HEK293T (cell line): ENCODE measurements around the gene TEKT5.

Experiments
- CTCF ChIA-PET: fragments of 350-600 bp; formaldehyde crosslinking; extraction: SDS; loops from one replicate; lab custom pipeline; 2021; ENCODE audit warnings: antibody characterized with exemption, inconsistent platforms; lab: Yijun Ruan, JAX
- POLR2A ChIA-PET: fragments of 350-600 bp; formaldehyde crosslinking; extraction: SDS; loops from one replicate; lab custom pipeline; 2020; ENCODE audit warnings: antibody characterized with exemption, inconsistent platforms; lab: Yijun Ruan, JAX
- DNase-seq: peaks from one replicate; pipeline ENCODE4 v3.0.0; 2012; ENCODE audit warnings: mixed read lengths; ENCODE audit errors: extremely low spot score
- ARNT ChIP-seq: fragments of 450-650 bp; IDR thresholded peaks from 2 replicates; pipeline ENCODE4 v1.6.1; 2017; ENCODE audit warnings: mild to moderate bottlenecking
- BHLHE40 ChIP-seq: fragments of 450-650 bp; IDR thresholded peaks from 2 replicates; pipeline ENCODE4 v1.6.1; 2016; ENCODE audit warnings: mild to moderate bottlenecking, moderate library complexity, borderline replicate concordance
- CTBP1 ChIP-seq: fragments of 450-650 bp; IDR thresholded peaks from 2 replicates; pipeline ENCODE4 v1.6.1; 2016; ENCODE audit warnings: borderline replicate concordance
- ELF4 ChIP-seq: fragments of 450-650 bp; IDR thresholded peaks from 2 replicates; pipeline ENCODE4 v1.6.1; 2017; ENCODE audit warnings: antibody characterized with exemption
- FOXA1 ChIP-seq: fragments of 450-650 bp; IDR thresholded peaks from 2 replicates; pipeline ENCODE4 v1.6.1; 2016; ENCODE audit warnings: mild to moderate bottlenecking
- FOXK2 ChIP-seq: fragments of 450-650 bp; IDR thresholded peaks from 2 replicates; pipeline ENCODE4 v1.6.1; 2016; ENCODE audit warnings: mild to moderate bottlenecking
- FOXM1 ChIP-seq: fragments of 450-650 bp; IDR thresholded peaks from 2 replicates; pipeline ENCODE4 v1.6.1; 2017; ENCODE audit warnings: mild to moderate bottlenecking, borderline replicate concordance
- HDGF ChIP-seq: fragments of 450-650 bp; IDR thresholded peaks from 2 replicates; pipeline ENCODE4 v1.6.1; 2017; ENCODE audit warnings: antibody characterized with exemption, borderline replicate concordance
- L3MBTL2 ChIP-seq: fragments of 450-650 bp; conservative IDR thresholded peaks from 2 replicates; pipeline ENCODE4 v1.6.1; 2016; ENCODE audit warnings: mild to moderate bottlenecking
- LEF1 ChIP-seq: fragments of 450-650 bp; IDR thresholded peaks from 2 replicates; pipeline ENCODE4 v1.6.1; 2017; ENCODE audit warnings: mild to moderate bottlenecking, borderline replicate concordance
- NFRKB ChIP-seq: fragments of 450-650 bp; IDR thresholded peaks from 2 replicates; pipeline ENCODE4 v1.6.1; 2016; ENCODE audit warnings: mild to moderate bottlenecking, moderate library complexity
- PKNOX1 ChIP-seq: fragments of 450-650 bp; IDR thresholded peaks from 2 replicates; pipeline ENCODE4 v1.6.1; 2016
- SP1 ChIP-seq: fragments of 450-650 bp; IDR thresholded peaks from 2 replicates; pipeline ENCODE4 v1.6.1; 2017
- SUZ12 ChIP-seq: fragments of 450-650 bp; IDR thresholded peaks from 2 replicates; pipeline ENCODE4 v1.6.1; 2016; ENCODE audit warnings: mild to moderate bottlenecking
- TARDBP ChIP-seq: fragments of 450-650 bp; IDR thresholded peaks from 2 replicates; pipeline ENCODE4 v1.6.1; 2016
- ZNF384 ChIP-seq: fragments of 450-650 bp; IDR thresholded peaks from 2 replicates; pipeline ENCODE4 v1.6.1; 2016

The TEKT5 gene

GRCh38 chr16:10599626-10600025 lies 95.1 kb downstream of the TEKT5 start:
- no peak for DNase-seq
- ChIA-PET POLR2A (no interaction called here), CTCF (no interaction called here)
- TF ChIP-seq FOXK2 (no peak), LEF1 (no peak), TARDBP (no peak), BHLHE40 (no peak), ELF4 (no peak), NFRKB (no peak), ZNF384 (no peak), CTBP1 (no peak), FOXM1 (no peak), SUZ12 (no peak), FOXA1 (no peak), SP1 (no peak), L3MBTL2 (no peak), PKNOX1 (no peak), ARNT (no peak), HDGF (no peak)

GRCh38 chr16:10598157-10598556 lies 96.6 kb downstream of the TEKT5 start:
- CTCF ChIA-PET = no interaction called here
- DNase-seq = no peak
- no peak for TF ChIP-seq CTBP1
- TF ChIP-seq FOXM1 = no peak
- TF ChIP-seq ELF4 = no peak
- no peak for TF ChIP-seq SP1
- no peak for TF ChIP-seq PKNOX1
- TF ChIP-seq BHLHE40 = no peak
- no peak for TF ChIP-seq NFRKB
- no peak for TF ChIP-seq ZNF384
- no peak for TF ChIP-seq HDGF
- no peak for TF ChIP-seq FOXA1
- no peak for TF ChIP-seq FOXK2
- TF ChIP-seq LEF1 = no peak
- no peak for TF ChIP-seq L3MBTL2
- TF ChIP-seq TARDBP = no peak
- POLR2A ChIA-PET = no interaction called here

GRCh38 chr16:10597187-10597601 lies 97.5 kb downstream of the TEKT5 start:
- ChIA-PET CTCF (no interaction called here), POLR2A (no interaction called here)
- TF ChIP-seq FOXA1 (no peak), BHLHE40 (no peak), ZNF384 (no peak), ARNT (no peak), CTBP1 (no peak), L3MBTL2 (no peak), HDGF (no peak), NFRKB (no peak), SUZ12 (no peak), TARDBP (no peak), ELF4 (no peak), FOXM1 (no peak), PKNOX1 (no peak), FOXK2 (no peak), SP1 (no peak), LEF1 (no peak)
- no peak for DNase-seq

GRCh38 chr16:10594312-10594950 lies 100.3 kb downstream of the TEKT5 start:
- DNase-seq = no peak
- CTCF ChIA-PET = no interaction called here

GRCh38 chr16:10592611-10593010 lies 102.1 kb downstream of the TEKT5 start:
- TF ChIP-seq FOXA1 = no peak
- no peak for TF ChIP-seq FOXK2
- no peak for DNase-seq
- CTCF ChIA-PET = no interaction called here
- POLR2A ChIA-PET = interaction anchor here (1.1 kb wide), 1 partner anchor 12 kb away, joined by 4 read pairs; the partner anchor contains the start of gene EMP2

More at GRCh38 chr16:10594312-10594950, 100.3 kb downstream of the TEKT5 start:
- POLR2A ChIA-PET = no interaction called here
- TF ChIP-seq BHLHE40 (no peak), FOXM1 (no peak), NFRKB (no peak), SP1 (no peak), PKNOX1 (no peak), ZNF384 (no peak)

GRCh38 chr16:10590342-10590741 lies 104.4 kb downstream of the TEKT5 start:
- CTCF ChIA-PET = no interaction called here
- POLR2A ChIA-PET = no interaction called here
- TF ChIP-seq ARNT = no peak
- TF ChIP-seq SP1 = no peak
- no peak for TF ChIP-seq TARDBP
- no peak for TF ChIP-seq SUZ12
- no peak for TF ChIP-seq HDGF
- no peak for TF ChIP-seq PKNOX1
- no peak for TF ChIP-seq LEF1
- no peak for TF ChIP-seq ZNF384
- no peak for TF ChIP-seq FOXK2
- TF ChIP-seq NFRKB = no peak
- no peak for TF ChIP-seq ELF4
- no peak for TF ChIP-seq BHLHE40
- TF ChIP-seq FOXA1 = no peak
- TF ChIP-seq CTBP1 = no peak
- no peak for TF ChIP-seq FOXM1
- TF ChIP-seq L3MBTL2 = no peak
- DNase-seq = no peak
